HS-27A (cell line): ENCODE results near the gene MYH7.
"Not testable (repeated sequence)": the region's sequence is repeated elsewhere in the genome, so short reads cannot be mapped to it uniquely, and the experiment has no call there.

Experiments
- DNase-seq: peaks from one replicate; pipeline ENCODE4 v3.0.0-alpha.2; 2012; ENCODE audit warnings: low read depth, missing footprints

MYH7 gene

GRCh38 chr14:23435543-23436326, at the start of gene MYH7:
Gene MYH7 (minus strand): TSS chr14:23435660. CDS start chr14:23433732, 1,928 bp downstream.
- no peak for DNase-seq

DNA sequence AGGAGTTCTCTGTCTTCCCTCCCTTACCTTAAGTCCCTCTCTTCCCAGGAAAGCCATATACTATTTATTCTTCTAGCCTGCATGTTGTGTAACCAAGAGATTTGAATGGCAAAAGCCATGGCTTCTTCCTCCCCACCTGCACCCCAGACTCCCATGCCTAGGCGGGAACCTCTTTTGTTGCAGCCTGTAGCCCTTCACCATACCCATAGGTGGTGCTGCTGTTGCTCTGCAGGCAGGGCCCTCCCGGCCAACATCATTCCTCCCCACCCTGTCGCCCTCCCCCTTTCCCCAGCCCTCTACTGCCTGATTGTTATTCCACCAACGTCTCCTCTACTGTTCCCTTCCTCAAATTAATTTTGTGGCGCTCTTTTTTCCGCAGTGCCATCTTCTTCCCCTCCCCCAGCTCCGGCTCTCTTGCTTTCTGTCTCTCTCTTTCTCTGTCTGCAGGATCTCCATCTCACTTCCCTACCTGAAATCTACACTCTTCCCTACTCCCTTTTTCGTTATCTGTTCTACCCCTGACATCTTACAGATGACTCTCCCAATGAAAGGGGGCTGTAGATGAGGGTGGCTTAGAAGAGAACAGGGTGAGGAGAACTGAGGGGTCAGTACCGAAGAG, 47.9 kb upstream of the MYH7 start:
- no peak for DNase-seq

DNA sequence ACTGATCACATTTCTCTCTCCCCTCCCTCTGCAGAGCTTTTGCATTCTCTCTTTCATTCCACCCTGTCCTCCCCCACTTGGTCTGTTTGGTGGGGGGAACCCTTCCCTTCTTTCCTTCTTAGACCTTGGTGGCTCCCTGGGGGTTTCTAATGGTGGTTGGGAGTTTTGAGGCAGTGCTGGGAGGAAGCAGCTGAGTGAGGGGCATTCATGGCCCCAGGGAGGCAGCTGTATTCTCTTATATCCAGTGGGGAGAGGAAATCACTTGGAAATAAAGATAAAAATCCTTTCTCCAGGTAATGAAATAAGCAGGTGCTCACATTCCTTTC, 47.3 kb upstream of the MYH7 start:
- DNase-seq: no peak

DNA sequence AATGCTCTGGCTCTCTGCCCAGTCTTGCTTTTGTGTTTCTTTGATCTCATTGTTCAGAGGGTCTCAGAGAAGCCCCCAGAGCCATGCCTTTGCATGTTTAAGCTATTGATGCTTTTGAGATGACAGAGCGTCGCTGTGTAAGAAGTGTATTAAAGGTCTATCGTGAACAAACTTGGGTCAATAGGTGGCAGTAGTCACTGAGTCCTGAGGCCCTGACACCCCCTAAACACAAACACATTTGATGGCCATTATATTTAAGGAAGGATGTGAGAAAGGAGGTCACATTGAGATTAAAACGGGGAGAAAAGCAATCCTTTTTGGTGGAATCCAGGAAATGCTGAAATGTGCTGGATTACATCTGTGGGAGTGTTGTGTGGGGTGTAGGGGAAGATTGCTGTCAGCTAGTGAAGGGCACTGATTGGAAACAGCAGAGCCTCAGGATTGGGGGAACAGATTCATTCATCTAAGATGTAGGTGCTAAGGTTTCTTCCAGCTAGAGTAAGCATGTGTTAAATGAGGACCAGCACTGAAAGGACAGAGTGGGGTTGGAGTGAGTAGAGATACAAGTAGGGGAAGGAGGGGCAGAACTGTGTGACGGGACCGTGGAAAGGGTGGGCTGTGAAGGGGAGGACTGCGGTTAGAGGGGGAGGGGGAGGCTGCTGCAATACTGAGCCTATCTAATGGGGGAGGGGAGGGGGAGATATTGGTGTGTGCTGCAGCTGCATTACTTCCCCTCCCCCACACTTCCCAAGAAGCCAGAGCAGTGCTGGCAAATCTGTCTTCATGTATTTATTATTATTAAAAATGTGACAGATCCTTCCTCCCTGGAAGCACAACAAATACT, 46.7 kb upstream of the MYH7 start:
- no peak for DNase-seq

- DNase-seq: no peak
Measured at GRCh38 chr14:23481362-23481970, 46.0 kb upstream of the MYH7 start.

- DNase-seq: peak; percentile 27
Measured at GRCh38 chr14:23478109-23478759, 42.8 kb upstream of the MYH7 start.

DNA sequence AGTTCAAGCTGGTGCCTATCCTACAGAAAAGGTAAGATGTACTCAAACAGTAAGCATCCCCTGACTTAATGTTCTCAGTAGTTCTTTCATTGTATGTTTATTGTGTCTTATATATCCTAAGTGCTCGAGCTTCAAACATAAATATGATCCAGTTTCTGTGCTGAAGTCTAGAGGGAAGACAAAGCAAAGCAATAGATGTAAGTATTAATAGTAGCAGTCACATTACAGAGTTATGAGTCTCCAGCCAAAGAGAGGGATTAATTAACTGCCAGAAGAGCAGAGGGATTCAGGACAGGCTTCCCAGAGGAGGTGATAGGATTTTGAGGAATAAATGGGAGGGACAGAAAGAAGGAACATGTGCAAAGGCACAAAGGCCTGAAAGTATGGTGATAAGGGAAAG, 35.5 kb upstream of the MYH7 start:
- no peak for DNase-seq

DNA sequence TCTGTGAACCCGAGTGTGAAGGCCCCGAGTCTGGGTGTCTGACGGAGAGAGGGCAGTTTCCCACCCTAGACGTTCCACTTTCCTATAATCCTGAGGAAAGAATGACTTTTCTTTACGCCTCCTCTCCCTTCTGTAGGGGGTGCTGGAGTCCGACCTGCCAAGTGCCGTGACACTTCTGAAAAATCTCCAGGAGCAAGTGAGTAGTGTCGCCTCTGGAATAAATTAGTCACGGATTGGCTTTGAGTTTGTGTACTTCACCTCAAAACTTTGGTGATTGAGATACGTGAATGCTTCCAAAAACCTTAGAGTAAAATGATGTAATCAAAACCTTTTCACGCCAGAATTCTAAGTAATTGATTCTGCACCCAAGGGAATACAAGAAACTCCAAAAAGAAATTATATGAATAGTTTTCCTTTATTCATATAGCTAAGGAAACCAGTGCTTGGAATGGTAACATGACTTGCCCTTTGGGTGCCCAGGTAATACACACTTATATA, 34.5 kb upstream of the MYH7 start:
- DNase-seq: no peak

- peak; percentile 99 for DNase-seq
Measured at GRCh38 chr14:23469127-23469905, 33.9 kb upstream of the MYH7 start, which contains the start of gene NGDN. Gene NGDN (plus strand): TSS chr14:23469703. CDS start chr14:23469716, 13 bp downstream.

DNA sequence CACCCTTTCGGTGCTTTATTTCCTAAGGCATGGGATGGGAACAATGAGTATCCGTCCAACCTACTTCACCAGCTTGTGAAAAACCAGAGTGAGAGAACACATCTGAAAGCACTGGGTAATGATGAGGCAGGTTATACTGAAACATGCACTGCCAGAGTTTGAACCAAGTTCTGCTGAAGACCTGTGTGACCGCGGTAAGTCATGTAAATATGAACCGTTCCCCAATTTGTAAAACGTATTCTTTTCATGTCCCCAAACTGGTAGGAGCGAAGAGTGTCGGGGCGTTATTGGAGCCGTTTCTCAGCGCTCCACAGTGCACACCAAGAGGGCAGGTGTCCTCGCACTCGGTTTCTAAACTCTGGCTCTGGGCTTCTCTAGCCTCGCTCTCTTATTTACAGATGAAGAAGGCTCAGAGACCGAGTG, 33.3 kb upstream of the MYH7 start:
- no peak for DNase-seq

DNA sequence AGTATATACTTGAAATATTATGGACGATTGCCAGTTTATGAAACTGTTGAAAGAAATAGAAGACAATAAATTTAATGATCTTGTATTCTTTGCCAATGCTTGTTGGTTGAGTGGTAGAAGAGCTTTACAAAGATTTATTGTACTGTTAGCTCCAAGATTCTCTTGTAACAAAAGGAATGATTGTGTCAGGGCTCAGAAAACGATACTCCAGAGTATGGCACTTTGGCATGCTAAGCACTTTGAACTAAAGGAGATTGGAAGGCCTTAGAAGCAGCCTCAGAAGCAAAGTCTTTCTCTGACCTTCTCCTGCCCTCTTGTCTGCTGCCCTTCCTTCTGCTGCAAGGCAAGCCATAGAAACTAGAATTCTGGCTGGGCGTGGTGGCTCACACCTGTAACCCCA, 29.8 kb upstream of the MYH7 start:
- no peak for DNase-seq

- DNase-seq: no peak
Measured at GRCh38 chr14:23464700-23465099, 29.2 kb upstream of the MYH7 start.

- DNase-seq: no peak
Measured at GRCh38 chr14:23460960-23461359, 25.5 kb upstream of the MYH7 start.

GRCh38 chr14:23457587-23458445, 22.4 kb upstream of the MYH7 start:
- DNase-seq: no peak

GRCh38 chr14:23456883-23457586, 21.6 kb upstream of the MYH7 start:
- DNase-seq: not testable (repeated sequence)

DNA sequence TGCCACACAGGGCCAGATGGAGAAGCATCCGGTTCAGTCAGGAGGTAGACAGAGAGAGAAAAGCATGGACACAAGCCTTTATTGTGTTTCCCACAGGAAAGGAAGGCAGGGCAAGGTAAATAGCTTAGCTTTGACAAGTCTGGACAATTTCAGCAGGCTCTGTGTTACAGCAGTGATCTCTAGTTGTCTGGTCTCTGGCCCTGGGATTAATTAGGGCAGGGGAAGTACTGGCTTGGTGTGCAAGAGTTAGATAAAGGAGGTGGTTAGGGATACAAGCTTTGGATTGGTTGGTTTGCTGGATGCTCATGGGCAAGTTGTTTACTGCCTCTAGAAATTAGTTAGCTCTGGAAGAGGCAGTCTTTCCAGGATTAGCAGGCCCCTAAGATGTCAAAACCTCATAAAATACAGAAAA, 19.0 kb upstream of the MYH7 start:
- no peak for DNase-seq

- no peak for DNase-seq
Measured at GRCh38 chr14:23452237-23452636, 16.8 kb upstream of the MYH7 start.

GRCh38 chr14:23450379-23450778, 14.9 kb upstream of the MYH7 start:
- no peak for DNase-seq

DNA sequence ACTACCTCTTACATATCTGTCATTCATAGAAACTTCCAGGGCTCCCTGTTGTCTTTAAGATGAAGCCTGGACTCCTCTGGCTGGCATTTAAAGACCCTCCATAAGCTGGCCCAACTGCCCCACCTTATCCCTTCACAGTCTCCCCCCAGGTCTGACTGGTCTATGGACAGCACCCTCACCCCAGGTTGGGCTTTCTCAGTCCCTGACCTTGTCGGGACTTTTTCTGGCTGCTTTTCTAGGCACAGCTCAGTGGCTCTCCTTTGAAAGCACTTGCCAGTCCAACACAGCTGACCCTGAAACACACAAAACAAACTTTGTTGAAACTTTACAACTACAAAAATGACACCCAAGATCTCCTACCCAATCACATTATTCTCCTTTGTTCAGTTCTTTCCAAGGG, 13.9 kb upstream of the MYH7 start:
- DNase-seq: no peak
